ENCODE results near the gene NFIC.

Gene NFIC

DNA sequence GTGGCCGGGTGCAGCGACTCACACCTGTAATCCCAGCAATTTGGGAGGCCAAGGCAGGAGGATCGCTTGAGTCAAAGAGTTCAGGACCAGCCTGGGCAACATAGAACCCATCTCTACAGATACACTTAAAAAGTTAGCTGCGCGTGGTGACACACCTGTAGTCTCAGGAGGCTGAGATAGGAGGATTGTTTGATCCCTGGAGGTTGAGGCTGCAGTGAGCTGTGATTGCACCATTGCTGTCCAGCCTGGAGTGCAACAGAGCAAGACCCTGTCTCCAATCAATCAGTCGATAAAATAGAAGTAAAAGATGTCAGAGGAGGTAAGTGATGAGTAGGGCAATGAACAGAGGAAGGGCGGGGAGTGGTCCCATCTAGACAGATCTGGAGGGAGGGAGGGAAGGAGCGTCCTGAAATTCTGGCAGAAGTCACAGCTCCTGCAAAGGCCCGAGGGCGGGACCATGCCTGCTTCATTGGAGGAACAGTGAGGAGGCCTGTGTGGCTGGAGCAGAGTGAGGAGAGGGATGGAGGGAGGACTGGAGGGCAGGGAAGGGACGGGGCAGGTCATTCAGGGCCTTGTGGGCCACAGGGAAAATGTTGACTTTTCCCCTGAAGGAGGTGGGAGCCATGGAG, 104.2 kb downstream of the NFIC start:
- no peak for DNase-seq (ENCODE audit: low read depth)

DNA sequence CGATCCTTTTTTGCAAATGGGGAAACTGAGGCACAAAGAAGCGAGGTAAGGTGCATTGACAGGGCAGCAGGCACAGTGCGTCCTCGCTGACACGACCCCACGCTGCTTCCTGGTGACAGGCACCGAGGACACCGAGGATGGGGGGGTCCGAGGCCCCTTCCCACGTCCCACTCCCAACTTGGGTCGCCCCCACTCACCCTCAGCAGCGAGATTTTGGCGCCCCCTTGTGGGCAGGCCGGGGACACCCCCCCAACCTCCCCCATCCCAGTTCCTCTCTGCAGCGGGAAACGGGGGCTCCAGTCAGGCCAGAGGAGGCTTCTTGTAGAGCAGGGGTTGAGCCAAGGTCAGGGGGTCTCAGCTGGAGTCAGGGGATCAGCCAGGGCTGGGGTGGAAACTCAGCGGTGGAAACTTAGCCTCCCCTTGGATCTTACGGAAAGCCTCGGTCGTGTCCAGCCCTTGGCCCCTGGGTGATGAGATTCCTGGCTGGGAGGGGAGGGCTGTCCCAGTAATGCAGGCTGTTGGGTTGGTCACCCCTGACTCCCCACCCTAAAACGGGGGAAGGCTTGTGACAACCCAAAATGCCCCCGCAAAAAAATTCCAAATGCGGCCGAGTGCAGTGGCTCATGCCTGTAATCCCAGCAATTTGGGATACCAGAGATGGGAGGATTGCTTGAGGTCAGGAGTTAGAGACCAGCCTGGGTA, 105.7 kb downstream of the NFIC start:
- DNase-seq (ENCODE audit: low read depth), result no peak

GRCh38 chr19:3474010-3474409, 107.6 kb downstream of the NFIC start:
- no peak for DNase-seq (ENCODE audit: low read depth)

DNA sequence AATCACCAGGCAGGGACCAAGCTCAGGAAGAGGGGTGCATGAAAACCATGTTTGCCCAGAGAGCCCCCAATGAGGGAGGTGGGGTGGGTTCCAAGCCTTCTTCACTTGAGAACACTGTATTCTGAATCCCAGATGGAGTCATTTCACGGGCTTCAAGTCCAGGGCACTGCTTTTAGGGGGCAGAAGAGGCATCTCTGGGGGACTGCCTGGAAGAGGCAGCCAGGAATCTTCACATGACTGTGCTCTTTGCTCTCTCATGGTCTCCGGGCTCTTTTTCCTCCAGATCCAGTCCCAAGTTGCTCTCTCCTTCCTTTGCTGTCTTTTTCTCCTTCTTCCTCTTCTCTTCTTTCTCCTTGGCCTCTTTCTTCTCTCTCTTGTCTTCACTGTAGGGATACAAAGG, 108.2 kb downstream of the NFIC start:
- DNase-seq (ENCODE audit: low read depth), result no peak

GRCh38 chr19:3475449-3475848, 109.1 kb downstream of the NFIC start:
- no peak for DNase-seq (ENCODE audit: low read depth)

DNA sequence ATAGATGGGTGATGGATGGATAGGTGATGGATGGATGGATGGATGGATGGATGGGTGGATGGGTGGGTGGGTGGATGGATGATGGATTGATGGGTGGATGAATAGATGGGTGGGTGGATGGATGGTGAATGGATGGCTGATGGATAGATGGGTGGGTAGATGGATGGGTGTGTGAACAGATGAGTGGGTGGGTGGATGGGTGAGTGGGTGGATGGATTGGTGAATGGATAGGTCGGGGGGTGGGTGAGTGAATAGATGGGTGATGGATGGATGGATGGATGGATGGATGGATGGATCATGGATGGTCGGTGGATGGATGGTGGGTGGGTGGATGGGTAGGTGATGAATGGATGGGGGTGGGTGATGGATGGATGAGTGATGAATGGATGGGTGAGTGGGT, 110.4 kb downstream of the NFIC start:
- no peak for DNase-seq (ENCODE audit: low read depth)

DNA sequence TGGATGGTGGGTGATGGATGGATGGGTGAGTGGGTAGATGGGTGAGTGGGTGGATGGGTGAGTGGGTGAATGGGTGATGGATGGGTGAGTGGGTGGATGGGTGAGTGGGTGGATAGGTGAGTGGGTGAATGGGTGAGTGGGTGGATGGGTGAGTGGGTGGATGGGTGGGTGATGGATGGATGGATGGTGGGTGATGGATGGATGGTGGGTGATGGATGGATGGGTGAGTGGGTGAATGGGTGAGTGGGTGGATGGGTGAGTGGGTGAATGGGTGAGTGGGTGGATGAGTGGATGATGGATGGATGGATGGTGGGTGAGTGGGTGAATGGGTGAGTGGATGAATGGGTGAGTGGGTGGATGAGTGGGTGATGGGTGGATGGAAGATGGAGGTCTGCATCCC, 111.1 kb downstream of the NFIC start:
- DNase-seq (ENCODE audit: low read depth), result no peak

- DNase-seq (ENCODE audit: low read depth), result no peak
Observed at GRCh38 chr19:3477951-3478350, 111.6 kb downstream of the NFIC start.

GRCh38 chr19:3478409-3479176, 112.2 kb downstream of the NFIC start:
- no peak for DNase-seq (ENCODE audit: low read depth)

- no peak for DNase-seq (ENCODE audit: low read depth)
Observed at GRCh38 chr19:3479177-3479833, 112.9 kb downstream of the NFIC start.

DNA sequence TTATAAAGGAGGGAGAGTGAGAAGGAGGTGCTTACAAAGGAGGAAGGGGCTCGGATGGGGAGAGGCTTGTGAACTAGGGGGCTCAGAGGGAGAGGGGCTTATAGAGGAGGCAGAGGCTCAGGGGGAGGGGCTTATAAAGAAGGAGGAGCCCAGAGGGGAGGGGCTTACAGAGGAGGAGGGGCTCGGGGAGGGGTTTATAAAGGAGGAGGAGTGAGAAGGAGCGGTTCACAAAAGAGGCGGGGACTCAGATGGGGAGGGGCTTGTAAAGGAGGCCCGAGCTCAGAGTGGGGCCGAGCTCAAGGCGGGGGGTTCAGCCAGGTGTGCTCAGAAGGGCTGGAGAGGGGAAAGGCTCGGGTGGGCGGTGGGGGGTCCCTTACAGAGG, 113.4 kb downstream of the NFIC start:
- DNase-seq (ENCODE audit: low read depth), result no peak

GRCh38 chr19:3480383-3481091, 114.2 kb downstream of the NFIC start, which contains the start of gene SMIM24:
Gene SMIM24, minus strand, starts transcription at chr19:3480525. Its CDS starts 62 bp downstream, at chr19:3480463.
- no peak for DNase-seq (ENCODE audit: low read depth)

- no peak for DNase-seq (ENCODE audit: low read depth)
Observed at GRCh38 chr19:3481241-3482090, 115.1 kb downstream of the NFIC start.

DNA sequence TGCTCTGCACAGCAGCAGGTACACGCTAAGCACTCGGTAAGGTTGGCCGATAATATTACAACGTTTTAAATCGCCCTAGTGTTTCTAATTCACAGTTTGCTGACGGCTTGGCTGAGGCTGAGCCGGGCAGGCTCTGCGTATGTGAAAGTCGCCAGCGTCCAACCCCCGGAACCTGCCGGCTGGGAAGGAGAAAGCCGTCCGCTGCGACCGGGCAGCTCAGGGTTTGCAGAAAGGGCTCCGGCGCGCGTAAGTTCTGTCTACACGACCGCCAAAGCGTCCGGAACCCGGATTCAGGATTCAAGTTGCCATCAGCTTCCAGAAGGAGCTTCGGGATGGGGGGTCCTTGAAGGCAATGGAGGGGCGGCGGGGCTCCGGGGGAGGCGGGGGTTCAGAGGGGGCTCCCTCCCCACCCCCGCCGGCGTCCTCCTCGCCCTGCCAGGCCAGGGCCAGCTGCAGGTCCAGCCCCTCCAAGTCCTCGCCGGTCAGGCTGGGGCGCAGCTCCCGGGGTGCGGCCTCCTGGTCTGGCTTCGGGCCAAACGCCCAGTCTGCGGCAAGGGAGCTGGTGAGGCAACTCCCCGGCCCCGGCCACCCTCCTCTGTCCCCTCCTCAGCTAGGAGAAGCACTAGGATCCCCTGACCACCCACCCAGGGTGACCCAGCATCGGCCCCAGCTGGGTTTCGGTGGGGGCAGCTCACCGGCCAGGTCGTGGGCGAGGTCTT, 116.3 kb downstream of the NFIC start:
- no peak for DNase-seq (ENCODE audit: low read depth)

- no peak for DNase-seq (ENCODE audit: low read depth)
Observed at GRCh38 chr19:3483226-3483628, 116.8 kb downstream of the NFIC start, which contains the start of gene SMIM44. Gene SMIM44, minus strand, starts transcription at chr19:3483441. Its CDS starts 38 bp downstream, at chr19:3483403.

- DNase-seq (ENCODE audit: low read depth), result no peak
Observed at GRCh38 chr19:3491396-3492119, 125.2 kb downstream of the NFIC start.

- DNase-seq (ENCODE audit: low read depth), result no peak
Observed at GRCh38 chr19:3492131-3492839, 125.9 kb downstream of the NFIC start.

DNA sequence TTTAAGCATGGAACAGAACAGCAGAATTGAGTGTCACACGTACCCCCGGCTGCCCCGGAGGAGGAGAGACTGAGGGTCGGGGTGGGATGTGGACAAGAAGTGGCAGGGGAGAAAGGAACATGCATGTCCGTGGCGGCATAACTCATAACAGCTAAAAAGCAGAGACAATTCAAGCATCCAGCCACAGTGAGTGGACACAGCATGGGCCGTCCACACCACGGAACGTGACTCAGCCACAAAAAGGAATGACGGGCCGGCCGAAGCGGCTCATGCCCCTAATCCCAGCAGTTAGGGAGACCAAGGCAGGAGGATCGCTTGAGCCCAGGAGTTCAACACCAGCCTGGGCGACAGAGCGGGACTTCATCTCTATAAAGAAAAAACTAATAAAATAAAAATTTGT, 126.5 kb downstream of the NFIC start:
- no peak for DNase-seq (ENCODE audit: low read depth)

DNA sequence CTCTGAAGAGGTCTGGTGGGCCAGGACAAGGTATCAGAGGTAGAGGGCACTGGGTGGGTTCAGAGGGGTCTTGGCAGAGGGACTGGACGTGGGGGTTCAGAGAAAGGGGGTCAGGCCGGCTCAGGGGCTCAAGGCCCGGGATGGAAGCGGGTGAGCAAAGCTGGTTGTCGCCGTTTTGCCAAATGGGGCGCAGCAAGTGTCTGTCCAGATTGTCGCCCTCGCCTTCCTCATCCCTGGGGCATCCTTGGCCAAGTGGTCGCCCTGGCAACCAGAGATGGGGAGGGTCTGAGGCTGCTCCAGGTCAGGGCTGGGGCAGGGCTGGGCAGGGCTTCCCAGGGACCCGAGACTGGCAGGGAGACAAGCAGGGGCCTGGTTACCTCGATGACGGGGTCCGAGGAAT, 127.3 kb downstream of the NFIC start:
- no peak for DNase-seq (ENCODE audit: low read depth)

Data from activated T-helper 9 cell treated with anti-CD3 and anti-CD28 coated beads, Interleukin-2, amount 50 U/mL, for 16 hours (primary cell).